ENCODE data around the gene PTGS2. TPM values are rescaled to one million over a fixed set of nuclear protein-coding genes. Genes with fewer than 3 reads are reported as not detected.
"Not testable (repeated sequence)": the region's sequence is repeated elsewhere in the genome, so short reads cannot be mapped to it uniquely, and the experiment has no call there.

PTGS2 gene
- polyA plus RNA-seq, 12 donors = 0.80 to 19.8 (median 3.1) TPM; not detected in 1

DNA sequence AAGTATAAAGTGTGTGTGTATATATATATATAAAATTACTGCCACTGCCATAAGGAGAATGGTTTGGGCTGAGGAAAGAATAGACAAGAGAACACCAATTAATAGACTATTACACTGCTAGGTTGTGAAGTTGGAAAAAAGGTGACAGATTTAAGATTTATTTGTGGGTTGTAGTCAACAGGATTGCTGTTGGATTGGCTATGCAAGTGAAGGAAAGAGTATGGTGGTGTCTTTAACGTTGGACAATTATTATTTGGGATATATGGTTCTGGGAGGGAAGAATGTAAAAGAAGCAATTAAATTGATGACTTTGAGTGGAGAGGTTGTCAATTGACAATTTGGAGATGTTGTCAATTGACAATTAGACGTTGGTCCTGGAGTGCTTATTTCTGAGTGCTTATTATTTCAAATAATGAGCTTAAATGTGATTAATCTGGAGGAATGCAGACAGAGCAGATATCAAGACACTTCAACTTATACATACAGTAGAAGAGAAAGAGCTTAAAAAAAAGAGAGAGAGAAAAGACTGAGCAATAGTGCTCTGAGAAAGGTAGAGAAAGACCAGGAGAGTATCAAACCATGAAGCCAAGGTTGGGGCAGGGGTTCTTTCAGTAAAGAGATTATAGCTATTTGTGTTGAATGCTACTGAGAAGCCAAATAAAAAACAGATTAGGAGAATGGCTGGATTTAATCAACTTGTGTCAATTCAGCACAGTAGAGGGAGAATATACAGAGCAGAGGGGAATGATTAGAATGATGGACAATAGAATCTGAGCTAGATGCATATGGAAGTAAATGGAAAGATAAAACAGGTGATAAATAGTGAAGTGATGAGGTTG, 9.7 kb downstream of the PTGS2 start:
- no peak for DNase-seq

DNA sequence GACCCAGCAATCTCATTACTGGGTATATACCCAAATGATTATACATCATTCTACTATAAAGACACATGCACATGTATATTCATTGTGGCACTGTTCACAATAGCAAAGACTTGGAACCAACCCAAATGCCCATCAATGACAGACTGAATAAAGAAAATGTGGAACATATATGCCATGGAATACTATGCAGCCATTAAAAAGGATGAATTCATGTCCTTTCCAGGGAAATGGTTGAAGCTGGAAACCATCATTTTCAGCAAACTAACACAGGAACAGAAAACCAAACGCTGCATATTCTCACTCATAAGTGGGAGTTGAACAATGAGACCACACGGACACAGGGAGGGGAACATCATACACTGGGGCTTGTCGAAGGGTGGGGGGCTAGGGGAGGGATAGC, 10.4 kb downstream of the PTGS2 start:
- not testable (repeated sequence) for DNase-seq

DNA sequence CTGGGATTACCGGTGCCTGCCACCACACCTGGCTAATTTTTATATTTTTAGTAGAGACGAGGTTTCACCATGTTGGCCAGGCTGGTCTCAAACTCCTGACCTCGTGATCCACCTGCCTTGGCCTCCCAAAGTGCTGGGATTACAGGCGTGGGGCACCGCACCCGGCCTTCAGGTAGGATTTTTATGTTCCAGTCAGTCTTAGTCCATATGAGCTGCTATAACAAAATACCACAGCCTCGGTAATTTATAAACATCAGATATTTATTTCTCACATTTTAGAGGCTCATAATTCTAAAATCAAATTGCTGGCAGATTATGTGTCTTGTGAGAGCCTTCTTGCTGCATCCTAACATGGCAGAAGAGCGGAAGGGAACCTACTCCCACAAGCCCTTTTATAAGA, 16.0 kb downstream of the PTGS2 start:
- DNase-seq = not testable (repeated sequence)

DNA sequence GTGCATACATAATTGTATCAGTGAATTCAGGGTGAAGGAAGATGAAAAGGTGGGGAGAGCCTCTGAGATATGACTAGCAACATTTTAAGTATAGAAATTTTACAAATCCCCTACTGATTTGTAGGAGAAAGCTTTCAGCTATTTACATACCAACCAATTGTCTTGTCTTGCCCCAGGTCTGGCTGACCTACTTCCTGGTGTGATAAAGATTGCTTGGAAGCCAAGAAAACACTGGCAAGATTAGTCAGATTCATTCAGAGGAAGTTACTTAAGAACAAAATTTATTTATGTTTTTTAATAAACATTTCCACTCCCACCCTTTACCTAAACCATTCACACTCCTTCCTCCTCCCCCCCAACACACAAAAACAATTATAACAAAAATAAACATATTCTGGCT, 17.5 kb downstream of the PTGS2 start:
- no peak for DNase-seq

DNA sequence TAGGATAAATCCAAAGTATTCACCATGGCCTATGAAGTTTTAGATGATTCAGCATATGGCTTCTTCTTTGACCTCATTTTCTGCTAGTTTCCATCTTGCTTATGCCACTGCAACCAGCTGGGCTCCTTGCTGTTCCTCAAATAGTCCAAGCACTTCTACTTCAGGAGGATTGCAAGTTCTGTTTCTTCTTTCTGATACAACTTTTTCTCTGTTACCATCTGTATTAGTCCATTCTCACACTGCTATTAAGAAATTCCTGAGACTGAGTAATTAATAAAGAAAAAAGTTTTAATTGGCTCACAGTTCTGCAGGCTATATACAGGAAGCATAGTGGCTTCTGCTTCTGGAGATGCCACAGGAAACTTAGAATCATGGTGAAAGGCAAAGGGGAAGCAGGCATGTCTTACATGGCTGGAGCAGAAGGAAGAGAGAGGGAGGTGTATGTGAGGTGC, 20.3 kb downstream of the PTGS2 start:
- no peak for DNase-seq

DNA sequence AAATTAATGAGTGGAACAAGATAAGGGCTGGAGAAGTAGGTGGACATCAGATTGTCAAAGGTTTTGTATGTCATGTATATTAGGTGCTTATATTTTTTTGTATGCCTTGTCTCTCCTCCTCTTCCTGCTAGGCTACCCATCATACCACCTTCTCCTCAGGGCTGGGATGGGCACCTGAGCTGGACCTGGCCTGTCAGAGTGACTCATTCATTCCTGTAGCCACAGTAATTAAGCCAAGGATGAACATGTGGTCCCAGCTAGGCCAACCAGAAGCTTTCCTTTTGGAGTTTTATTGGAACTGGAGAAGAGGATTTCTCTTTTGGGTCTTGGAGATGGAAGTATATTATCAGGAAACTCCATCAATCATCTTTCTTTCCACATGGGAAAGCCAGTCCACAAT, 21.2 kb downstream of the PTGS2 start:
- DNase-seq = no peak

DNA sequence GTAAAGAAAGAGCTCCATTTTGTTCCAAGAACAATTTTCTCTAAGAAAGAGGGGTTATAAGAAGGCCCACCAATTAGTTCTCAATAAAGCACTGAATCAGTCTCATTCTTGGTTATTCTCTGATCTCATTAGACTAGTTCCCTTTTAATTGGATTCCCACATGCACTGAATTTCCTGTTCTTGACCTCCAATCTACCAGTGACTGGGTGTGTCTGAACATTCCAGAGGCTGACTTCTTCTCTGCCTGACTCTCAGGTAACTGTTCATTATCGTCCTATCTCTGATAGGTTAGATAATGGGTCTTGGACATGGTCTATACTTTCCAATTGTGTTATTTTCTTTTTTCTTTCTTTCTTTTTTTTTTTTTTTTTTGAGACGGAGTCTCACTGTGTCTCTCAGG, 22.7 kb downstream of the PTGS2 start:
- no peak for DNase-seq

DNA sequence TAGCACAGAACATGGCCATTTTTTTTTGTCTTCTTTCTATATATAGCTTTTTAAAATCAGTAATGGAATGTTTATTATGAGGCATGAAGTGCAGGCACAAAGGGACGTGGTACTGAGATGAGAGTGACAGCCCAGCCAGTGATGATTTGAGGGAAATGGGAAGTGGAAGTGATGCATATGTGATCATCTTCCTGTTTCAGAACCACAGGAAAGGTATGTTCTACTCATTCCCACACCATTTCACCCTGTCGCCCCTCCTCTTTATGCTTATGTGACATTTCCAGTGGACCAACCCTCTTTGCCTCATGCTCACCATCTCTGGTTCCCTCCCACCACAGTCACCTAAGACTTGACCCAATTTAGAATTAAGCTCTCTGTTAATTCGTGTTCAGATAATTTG, 24.3 kb downstream of the PTGS2 start:
- no peak for DNase-seq

DNA sequence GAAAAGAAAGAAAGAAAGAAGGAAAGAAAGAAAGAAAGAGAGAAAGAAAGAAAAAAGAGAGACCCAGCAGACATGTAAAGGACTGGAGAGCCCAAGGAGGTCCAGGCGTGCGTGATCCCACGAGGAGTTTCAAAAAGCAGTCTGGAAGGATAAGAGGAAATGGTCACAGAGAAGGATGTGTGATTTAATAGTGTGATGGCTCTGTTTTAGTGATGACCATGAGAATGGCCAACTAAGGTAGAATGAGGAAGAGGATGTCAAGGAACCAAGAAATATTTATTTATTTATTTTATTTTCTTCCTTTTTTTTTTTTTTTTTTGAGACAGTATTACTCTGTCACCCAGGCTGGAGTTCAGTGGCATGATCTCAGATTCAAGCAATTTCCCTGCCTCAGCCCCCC, 25.5 kb downstream of the PTGS2 start:
- no peak for DNase-seq

DNA sequence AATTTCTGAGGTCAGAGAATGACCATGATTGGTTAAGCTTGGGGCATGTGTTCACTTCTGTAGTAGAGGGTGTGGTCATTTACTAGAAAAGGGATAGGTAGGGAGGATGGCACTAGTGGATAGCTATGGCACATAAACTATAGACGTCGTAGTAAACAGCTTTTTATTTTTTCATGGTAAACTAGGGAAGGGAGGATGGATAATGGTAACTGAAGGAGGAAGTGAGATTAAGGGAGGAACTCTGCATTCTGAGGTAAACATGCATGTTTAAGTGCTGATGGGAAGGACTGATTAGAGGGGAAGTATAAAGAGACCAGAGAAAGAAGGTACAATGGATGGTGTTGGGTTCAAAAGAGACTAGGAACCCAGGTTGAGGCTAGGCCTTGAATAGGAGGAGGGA, 26.9 kb downstream of the PTGS2 start:
- DNase-seq = no peak

DNA sequence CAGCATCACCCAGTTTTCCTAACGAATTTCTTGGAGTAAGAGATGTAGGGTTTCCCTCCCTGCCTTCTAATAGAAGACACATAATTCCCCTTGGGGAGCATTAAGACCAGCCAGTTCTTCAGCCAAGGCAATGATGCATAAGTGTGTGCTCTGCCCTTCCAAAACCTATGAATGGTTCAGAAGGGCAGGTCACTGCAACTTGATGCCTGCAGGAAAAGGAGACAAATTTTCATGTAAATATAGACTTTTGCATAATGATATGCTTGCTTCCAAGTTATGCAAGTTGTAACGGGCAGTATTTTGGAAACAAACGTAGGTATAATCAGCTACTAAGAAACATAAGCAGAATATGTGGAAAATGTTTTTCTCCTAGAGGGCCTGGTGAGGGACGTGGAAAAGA, 31.6 kb downstream of the PTGS2 start:
- DNase-seq = no peak

DNA sequence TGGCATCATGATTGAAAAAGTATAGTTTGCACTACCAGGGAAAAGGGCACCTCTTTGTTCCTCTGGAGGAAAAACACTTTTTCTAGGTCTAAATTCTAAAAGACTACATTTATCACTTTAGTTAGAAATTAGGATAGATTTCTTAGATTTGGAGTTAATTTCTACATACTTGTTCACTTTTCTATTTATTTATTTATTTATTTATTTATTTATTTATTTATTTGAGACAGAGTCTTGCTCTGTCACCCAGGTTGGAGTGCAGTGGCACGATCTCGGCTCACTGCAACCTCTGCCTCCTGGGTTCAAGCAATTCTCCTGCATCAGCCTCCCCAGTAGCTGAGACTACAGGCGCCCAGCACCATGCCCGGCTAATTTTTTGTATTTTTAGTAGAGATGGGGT, 32.2 kb downstream of the PTGS2 start:
- not testable (repeated sequence) for DNase-seq

DNA sequence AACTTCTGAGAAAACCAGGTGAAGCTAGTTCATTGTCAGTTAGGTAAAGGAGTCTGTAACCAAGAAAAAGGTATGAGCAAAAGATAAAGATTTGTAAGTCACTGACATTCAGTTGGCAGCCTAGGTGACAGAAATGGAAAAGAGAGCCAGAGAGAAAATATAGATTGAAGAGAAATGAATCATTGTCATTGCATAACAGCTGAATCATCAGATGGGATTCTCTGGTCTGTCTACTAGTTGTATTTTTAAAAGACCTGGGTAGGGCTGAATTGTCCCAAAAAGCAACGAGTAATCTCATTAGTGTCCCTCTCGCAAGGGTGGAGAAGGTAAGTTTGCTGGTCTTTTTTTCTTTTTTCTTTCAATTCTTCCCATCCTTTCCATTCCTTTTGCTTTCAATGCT, 36.6 kb downstream of the PTGS2 start:
- DNase-seq = no peak

DNA sequence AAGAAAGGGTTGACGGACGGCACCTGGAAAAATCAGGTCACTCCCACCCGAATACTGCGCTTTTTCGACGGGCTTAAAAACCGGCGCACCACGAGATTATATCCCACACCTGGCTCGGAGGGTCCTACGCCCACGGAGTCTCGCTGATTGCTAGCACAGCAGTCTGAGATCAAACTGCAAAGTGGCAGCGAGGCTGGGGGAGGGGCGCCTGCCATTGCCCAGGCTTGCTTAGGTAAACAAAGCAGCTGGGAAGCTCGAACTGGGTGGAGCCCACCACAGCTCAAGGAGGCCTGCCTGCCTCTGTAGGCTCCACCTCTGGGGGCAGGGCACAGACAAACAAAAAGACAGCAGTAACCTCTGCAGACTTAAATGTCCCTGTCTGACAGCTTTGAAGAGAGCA, 42.7 kb downstream of the PTGS2 start:
- not testable (repeated sequence) for DNase-seq

DNA sequence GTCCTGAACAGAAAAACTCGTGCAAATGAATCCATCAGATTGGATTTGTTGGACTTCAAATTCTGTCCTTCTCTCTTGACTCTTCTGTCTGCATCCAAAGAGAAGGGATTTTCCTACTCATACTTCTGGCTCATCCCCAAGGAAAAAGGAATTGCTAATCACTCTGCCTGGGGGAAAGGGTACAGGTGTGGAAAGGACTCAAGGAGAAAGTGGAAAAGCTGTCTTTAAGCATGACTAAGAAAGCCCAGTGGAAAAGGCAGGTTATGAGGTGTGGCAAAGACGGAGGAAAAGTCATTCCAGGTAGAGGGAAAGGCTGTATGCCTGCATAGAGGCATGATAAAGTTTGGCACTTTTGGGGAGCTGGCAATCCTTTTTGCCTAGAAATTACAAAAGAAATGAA, 43.4 kb downstream of the PTGS2 start:
- DNase-seq = no peak

DNA sequence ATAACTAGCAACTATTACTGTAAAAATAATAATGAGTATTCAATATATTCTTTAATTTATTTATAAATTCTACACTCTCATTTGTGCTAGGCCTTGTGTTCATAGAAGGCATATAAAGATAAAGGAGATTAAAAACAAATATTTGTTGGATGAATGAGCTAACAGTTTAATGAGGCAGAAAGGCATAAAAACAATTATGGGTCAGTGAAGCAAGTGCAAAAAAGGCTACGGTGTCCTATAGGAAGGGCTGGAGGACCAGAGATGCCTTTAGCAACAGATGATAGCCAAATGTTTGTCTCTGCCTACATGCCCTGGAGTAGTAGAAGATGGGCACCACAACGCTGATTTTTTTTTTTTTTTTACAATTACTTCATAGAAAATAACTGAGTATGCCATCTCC, 45.7 kb downstream of the PTGS2 start:
- no peak for DNase-seq

DNA sequence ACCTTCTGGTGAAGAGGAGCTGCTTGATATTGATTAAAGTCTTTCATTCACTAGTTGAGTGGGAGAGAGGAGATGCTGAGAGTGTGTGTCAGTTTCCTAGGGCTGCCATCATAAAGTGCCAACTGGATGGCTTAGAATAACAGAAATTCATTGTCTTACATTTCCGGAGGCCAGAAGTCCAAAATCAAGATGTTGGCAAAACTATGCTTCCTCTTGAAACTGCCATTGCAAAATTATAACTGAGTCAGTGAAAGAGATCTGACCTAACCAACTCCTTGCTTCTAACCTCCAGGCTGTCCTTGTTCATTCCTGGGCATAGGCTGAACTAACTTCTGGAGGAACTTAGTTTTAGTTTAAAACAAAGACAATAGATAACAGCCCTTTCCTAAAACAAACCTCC, 47.1 kb downstream of the PTGS2 start:
- no peak for DNase-seq

DNA sequence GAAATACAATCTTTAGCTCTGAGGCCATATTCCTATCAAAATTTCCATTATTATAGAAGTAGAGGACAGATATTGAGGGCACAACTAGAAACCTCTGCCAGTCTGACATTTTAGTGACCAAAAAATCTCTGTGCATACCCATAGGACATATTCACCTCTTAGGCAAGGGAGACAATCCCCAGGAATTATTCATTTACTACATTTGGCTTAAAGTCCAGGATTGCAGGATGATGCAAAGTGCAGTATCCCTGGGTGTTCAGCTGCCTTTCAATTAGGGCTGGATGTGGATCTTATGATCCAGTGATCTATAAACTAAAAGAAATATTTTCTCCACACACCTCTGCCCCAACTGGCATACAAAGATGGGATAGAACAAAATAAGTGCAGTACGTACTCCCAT, 50.9 kb downstream of the PTGS2 start:
- no peak for DNase-seq

DNA sequence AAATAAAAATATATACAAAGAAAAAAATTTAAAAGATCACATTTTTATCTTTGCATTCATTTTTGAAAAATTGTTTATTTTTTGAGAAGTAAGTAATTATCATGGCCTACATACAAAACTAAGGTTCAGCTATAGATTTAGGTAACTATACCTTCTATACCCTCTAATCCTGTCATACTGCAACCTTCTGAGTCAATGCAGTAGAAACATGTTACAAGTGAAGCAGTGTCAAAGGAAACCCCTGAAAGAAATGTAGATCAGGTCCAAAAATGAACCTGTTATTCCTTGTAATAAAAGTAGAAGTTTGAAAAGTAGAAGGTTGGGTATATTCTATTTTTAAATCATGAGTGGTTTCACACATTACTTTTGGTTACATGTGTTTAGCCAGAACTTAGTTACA, 51.3 kb downstream of the PTGS2 start:
- no peak for DNase-seq

DNA sequence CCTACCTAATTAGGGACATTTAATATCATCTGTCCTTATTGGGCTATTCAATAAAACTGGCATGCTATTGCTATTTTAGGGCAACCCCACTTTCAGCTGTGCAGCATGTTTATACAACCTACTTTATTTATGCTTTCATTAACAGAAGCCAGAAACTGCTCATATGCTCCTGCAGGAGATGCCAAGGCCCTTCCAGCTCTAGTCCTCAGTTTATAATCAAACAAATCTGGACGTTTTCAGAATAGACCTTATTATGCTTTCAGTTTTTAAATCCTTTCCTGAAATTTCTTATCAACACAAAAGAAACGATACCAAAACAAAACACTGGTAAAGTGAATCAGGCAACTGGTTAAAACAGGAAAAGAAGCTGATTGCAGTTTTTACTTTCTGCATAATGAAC, 53.2 kb downstream of the PTGS2 start:
- no peak for DNase-seq

DNA sequence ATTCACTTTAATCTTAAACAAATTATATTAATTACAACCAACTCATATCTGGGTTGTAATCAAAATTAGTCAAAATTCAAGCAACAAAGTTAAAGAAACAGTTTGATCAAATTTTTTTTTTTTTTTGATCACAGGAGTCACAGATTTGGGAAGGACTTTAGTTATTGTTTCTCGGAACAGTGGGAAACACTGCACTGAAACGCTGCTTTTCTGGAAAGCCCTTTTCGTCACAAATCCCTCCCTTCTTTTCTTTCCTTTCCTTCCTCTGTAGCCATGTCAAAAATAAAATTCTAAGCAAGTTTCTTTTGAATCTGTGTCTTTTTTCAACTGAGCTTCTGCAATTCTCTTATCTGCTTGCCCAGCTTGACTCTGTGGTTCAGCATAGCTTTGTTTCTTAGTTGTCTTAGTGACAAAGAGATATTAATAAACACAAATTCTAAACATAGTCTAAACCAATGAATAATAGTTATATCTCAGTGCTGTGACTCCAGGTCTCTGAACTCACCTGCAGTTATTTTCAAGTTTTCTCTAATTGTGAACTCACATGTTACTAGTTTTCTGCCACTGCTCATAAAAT, 53.8 kb downstream of the PTGS2 start:
- DNase-seq = no peak

DNA sequence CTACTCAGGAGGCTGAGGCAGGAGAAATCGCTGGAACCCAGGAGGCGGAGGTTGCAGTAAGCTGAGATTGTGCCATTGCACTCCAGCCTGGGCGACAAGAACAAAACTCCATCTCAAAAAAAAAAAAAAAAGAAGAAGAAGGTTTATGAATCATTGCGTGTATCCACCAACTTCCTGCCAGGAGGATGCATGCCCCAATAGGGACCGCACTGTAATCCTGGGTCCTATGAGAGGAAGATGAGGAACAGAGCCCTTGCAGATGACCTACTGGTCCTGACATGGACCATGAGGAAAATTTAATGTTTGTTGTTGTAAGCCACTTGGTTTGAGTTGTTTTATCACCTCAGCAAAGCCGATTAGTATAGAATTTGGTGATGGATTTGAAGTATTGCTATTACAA, 56.7 kb downstream of the PTGS2 start:
- no peak for DNase-seq
